ENCODE measurements around the gene EFCAB6.

EFCAB6 gene

GRCh38 chr22:43542681-43543521 lies 269.2 kb downstream of the EFCAB6 start:
- no peaks in the 10 kb centered on the region for H3K4me1 ChIP-seq (ENCODE audit: insufficient read depth, low read length)
- H3K27ac ChIP-seq (ENCODE audit: low read depth, low read length), result no peak overlapping the region
- H3K27me3 ChIP-seq (ENCODE audit: control insufficient read depth in 1 of 2, insufficient read depth in 2 of 2, low read length in 2 of 2), result no peaks in the 10 kb centered on the region
- no peak overlapping the region for H3K9ac ChIP-seq (ENCODE audit: low read length)
- H3K4me3 ChIP-seq (ENCODE audit: low read depth in 1 of 2, low read length in 2 of 2), result no peak overlapping the region
- H3K36me3 ChIP-seq (ENCODE audit: insufficient read depth, low read length), result no peaks in the 10 kb centered on the region
- H3K9me3 ChIP-seq (ENCODE audit: low read length), result no peaks in the 10 kb centered on the region

GRCh38 chr22:43541462-43542407 lies 270.4 kb downstream of the EFCAB6 start:
- no peak overlapping the region for H3K4me3 ChIP-seq (ENCODE audit: low read depth in 1 of 2, low read length in 2 of 2)
- H3K4me1 ChIP-seq (ENCODE audit: insufficient read depth, low read length), result no peaks in the 10 kb centered on the region
- H3K9ac ChIP-seq (ENCODE audit: low read length), result no peak overlapping the region
- no peak overlapping the region for H3K27ac ChIP-seq (ENCODE audit: low read depth, low read length)
- no peaks in the 10 kb centered on the region for H3K9me3 ChIP-seq (ENCODE audit: low read length)
- H3K27me3 ChIP-seq (ENCODE audit: control insufficient read depth in 1 of 2, insufficient read depth in 2 of 2, low read length in 2 of 2), result no peaks in the 10 kb centered on the region
- H3K36me3 ChIP-seq (ENCODE audit: insufficient read depth, low read length), result no peaks in the 10 kb centered on the region

GRCh38 chr22:43541022-43541421 lies 271.1 kb downstream of the EFCAB6 start:
- H3K27me3 ChIP-seq (ENCODE audit: control insufficient read depth in 1 of 2, insufficient read depth in 2 of 2, low read length in 2 of 2), result no peaks in the 10 kb centered on the region
- H3K9ac ChIP-seq (ENCODE audit: low read length), result no peak overlapping the region
- no peak overlapping the region for H3K27ac ChIP-seq (ENCODE audit: low read depth, low read length)
- no peaks in the 10 kb centered on the region for H3K4me1 ChIP-seq (ENCODE audit: insufficient read depth, low read length)
- no peaks in the 10 kb centered on the region for H3K36me3 ChIP-seq (ENCODE audit: insufficient read depth, low read length)
- no peaks in the 10 kb centered on the region for H3K9me3 ChIP-seq (ENCODE audit: low read length)
- no peak overlapping the region for H3K4me3 ChIP-seq (ENCODE audit: low read depth in 1 of 2, low read length in 2 of 2)

- Histone ChIP-seq H3K4me1 (ENCODE audit: insufficient read depth, low read length) (no peaks in the 10 kb centered on the region), H3K36me3 (ENCODE audit: insufficient read depth, low read length) (no peaks in the 10 kb centered on the region), H3K9me3 (ENCODE audit: low read length) (no peaks in the 10 kb centered on the region), H3K4me3 (ENCODE audit: low read depth in 1 of 2, low read length in 2 of 2) (no peak overlapping the region), H3K27ac (ENCODE audit: low read depth, low read length) (no peak overlapping the region), H3K27me3 (ENCODE audit: control insufficient read depth in 1 of 2, insufficient read depth in 2 of 2, low read length in 2 of 2) (no peaks in the 10 kb centered on the region), H3K9ac (ENCODE audit: low read length) (no peak overlapping the region)
Observed at GRCh38 chr22:43540529-43540923, 271.6 kb downstream of the EFCAB6 start.

GRCh38 chr22:43539572-43540528 lies 272.3 kb downstream of the EFCAB6 start:
- H3K9me3 ChIP-seq (ENCODE audit: low read length), result no peaks in the 10 kb centered on the region

GRCh38 chr22:43537019-43537585 lies 275.0 kb downstream of the EFCAB6 start:
- no peak overlapping the region for H3K27ac ChIP-seq (ENCODE audit: low read depth, low read length)
- H3K36me3 ChIP-seq (ENCODE audit: insufficient read depth, low read length), result no peaks in the 10 kb centered on the region
- H3K9me3 ChIP-seq (ENCODE audit: low read length), result no peaks in the 10 kb centered on the region
- no peak overlapping the region for H3K9ac ChIP-seq (ENCODE audit: low read length)
- no peaks in the 10 kb centered on the region for H3K27me3 ChIP-seq (ENCODE audit: control insufficient read depth in 1 of 2, insufficient read depth in 2 of 2, low read length in 2 of 2)
- no peak overlapping the region for H3K4me3 ChIP-seq (ENCODE audit: low read depth in 1 of 2, low read length in 2 of 2)
- no peaks in the 10 kb centered on the region for H3K4me1 ChIP-seq (ENCODE audit: insufficient read depth, low read length)

More at GRCh38 chr22:43539572-43540528, 272.3 kb downstream of the EFCAB6 start:
- no peaks in the 10 kb centered on the region for H3K4me1 ChIP-seq (ENCODE audit: insufficient read depth, low read length)
- no peaks in the 10 kb centered on the region for H3K27me3 ChIP-seq (ENCODE audit: control insufficient read depth in 1 of 2, insufficient read depth in 2 of 2, low read length in 2 of 2)
- no peak overlapping the region for H3K4me3 ChIP-seq (ENCODE audit: low read depth in 1 of 2, low read length in 2 of 2)
- H3K36me3 ChIP-seq (ENCODE audit: insufficient read depth, low read length), result no peaks in the 10 kb centered on the region
- H3K27ac ChIP-seq (ENCODE audit: low read depth, low read length), result no peak overlapping the region
- no peak overlapping the region for H3K9ac ChIP-seq (ENCODE audit: low read length)

GRCh38 chr22:43535741-43536140 lies 276.4 kb downstream of the EFCAB6 start:
- Histone ChIP-seq H3K4me1 (ENCODE audit: insufficient read depth, low read length) (no peaks in the 10 kb centered on the region), H3K9ac (ENCODE audit: low read length) (no peak overlapping the region), H3K36me3 (ENCODE audit: insufficient read depth, low read length) (no peaks in the 10 kb centered on the region), H3K27me3 (ENCODE audit: control insufficient read depth in 1 of 2, insufficient read depth in 2 of 2, low read length in 2 of 2) (no peaks in the 10 kb centered on the region), H3K4me3 (ENCODE audit: low read depth in 1 of 2, low read length in 2 of 2) (no peak overlapping the region), H3K27ac (ENCODE audit: low read depth, low read length) (no peak overlapping the region), H3K9me3 (ENCODE audit: low read length) (no peaks in the 10 kb centered on the region)

GRCh38 chr22:43535336-43535735 lies 276.8 kb downstream of the EFCAB6 start:
- Histone ChIP-seq H3K9ac (ENCODE audit: low read length) (no peak overlapping the region), H3K4me1 (ENCODE audit: insufficient read depth, low read length) (no peaks in the 10 kb centered on the region)

GRCh38 chr22:43534916-43535315 lies 277.2 kb downstream of the EFCAB6 start:
- Histone ChIP-seq H3K27ac (ENCODE audit: low read depth, low read length) (no peak overlapping the region), H3K9me3 (ENCODE audit: low read length) (no peaks in the 10 kb centered on the region), H3K27me3 (ENCODE audit: control insufficient read depth in 1 of 2, insufficient read depth in 2 of 2, low read length in 2 of 2) (no peaks in the 10 kb centered on the region), H3K36me3 (ENCODE audit: insufficient read depth, low read length) (no peaks in the 10 kb centered on the region), H3K9ac (ENCODE audit: low read length) (no peak overlapping the region), H3K4me1 (ENCODE audit: insufficient read depth, low read length) (no peaks in the 10 kb centered on the region), H3K4me3 (ENCODE audit: low read depth in 1 of 2, low read length in 2 of 2) (no peak overlapping the region)

More at GRCh38 chr22:43535336-43535735, 276.8 kb downstream of the EFCAB6 start:
- Histone ChIP-seq H3K36me3 (ENCODE audit: insufficient read depth, low read length) (no peaks in the 10 kb centered on the region), H3K27ac (ENCODE audit: low read depth, low read length) (no peak overlapping the region), H3K27me3 (ENCODE audit: control insufficient read depth in 1 of 2, insufficient read depth in 2 of 2, low read length in 2 of 2) (no peaks in the 10 kb centered on the region), H3K4me3 (ENCODE audit: low read depth in 1 of 2, low read length in 2 of 2) (no peak overlapping the region), H3K9me3 (ENCODE audit: low read length) (no peaks in the 10 kb centered on the region)

GRCh38 chr22:43533656-43534428 lies 278.3 kb downstream of the EFCAB6 start:
- no peak overlapping the region for H3K4me3 ChIP-seq (ENCODE audit: low read depth in 1 of 2, low read length in 2 of 2)
- H3K4me1 ChIP-seq (ENCODE audit: insufficient read depth, low read length), result no peaks in the 10 kb centered on the region
- H3K9me3 ChIP-seq (ENCODE audit: low read length), result no peaks in the 10 kb centered on the region
- no peak overlapping the region for H3K9ac ChIP-seq (ENCODE audit: low read length)
- no peak overlapping the region for H3K27ac ChIP-seq (ENCODE audit: low read depth, low read length)
- no peaks in the 10 kb centered on the region for H3K27me3 ChIP-seq (ENCODE audit: control insufficient read depth in 1 of 2, insufficient read depth in 2 of 2, low read length in 2 of 2)
- H3K36me3 ChIP-seq (ENCODE audit: insufficient read depth, low read length), result no peaks in the 10 kb centered on the region
